Vagina (tissue), 2 donors: Measurements from ENCODE around the gene SLC5A1. TPM values are rescaled to one million over a fixed set of nuclear protein-coding genes. Genes with fewer than 3 reads are reported as not detected.

ENCODE experiments used
- DNase-seq, 2 donors: peaks; one replicate each; pipeline ENCODE4 v3.0.0-alpha.2; 2017; ENCODE audit errors: extremely low spot score in 2 of 2
- H3K27ac ChIP-seq: fragments of 200-600 bp; sonication (generic); one replicate; pipeline ENCODE4 v1.5.1; 2019
- H3K27me3 ChIP-seq: fragments of 200-600 bp; sonication (generic); one replicate; pipeline ENCODE4 v1.5.1; 2019
- H3K36me3 ChIP-seq, 2 donors: fragments of 200-600 bp; sonication (generic); one replicate each; pipeline ENCODE4 v1.5.1; 2017 to 2019
- H3K4me1 ChIP-seq: fragments of 200-600 bp; sonication (generic); one replicate; pipeline ENCODE4 v1.5.1; 2019
- H3K4me3 ChIP-seq, 2 donors: fragments of 200-600 bp; sonication (generic); 1 replicate in 1 of 2; 2 replicates in 1 of 2; pipeline ENCODE4 v1.5.1; 2016 to 2019
- H3K9me3 ChIP-seq: fragments of 200-600 bp; sonication (generic); one replicate; pipeline ENCODE4 v1.5.1; 2019
- POLR2A ChIP-seq, 2 donors: fragments of 450-650 bp; IDR thresholded peaks; one replicate each; pipeline ENCODE4 v1.6.1; 2017; ENCODE audit warnings: antibody characterized with exemption in 2 of 2, mild to moderate bottlenecking in 2 of 2, moderate library complexity in 2 of 2
- POLR2AphosphoS5 ChIP-seq, 2 donors: sonication (generic); formaldehyde crosslinking; IDR thresholded peaks; one replicate each; pipeline ENCODE4 v1.9.0; 2017; ENCODE audit warnings: antibody characterized with exemption in 2 of 2, mild to moderate bottlenecking in 2 of 2, low read depth in 1 of 2; ENCODE audit not compliant: insufficient read depth in 1 of 2
- intact Hi-C: fragments of 100-400 bp; cut with DNase I; formaldehyde crosslinking; loops from one replicate; pipeline ENCODE4 v1.15.1; 2023
- total RNA-seq: library from RNA; depleted of rRNA; stranded (reverse); fragments of >200 nt; gene quantifications from one replicate; pipeline ENCODE4 v1.2.3, GENCODE V29; 2016
- TF ChIP-seq, protein P1 (sequence below), 3 experiments: fragments of 450-650 bp in 2 of 3; fragments of 200-600 bp in 1 of 3; sonication (generic) in 1 of 3; IDR thresholded peaks; one replicate each; pipeline ENCODE4 v1.5.1; 2017 to 2019; ENCODE audit warnings: antibody characterized with exemption in 3 of 3, mild to moderate bottlenecking in 2 of 3, moderate library complexity in 2 of 3

SLC5A1 gene
- total RNA-seq: 5.6 TPM

DNA sequence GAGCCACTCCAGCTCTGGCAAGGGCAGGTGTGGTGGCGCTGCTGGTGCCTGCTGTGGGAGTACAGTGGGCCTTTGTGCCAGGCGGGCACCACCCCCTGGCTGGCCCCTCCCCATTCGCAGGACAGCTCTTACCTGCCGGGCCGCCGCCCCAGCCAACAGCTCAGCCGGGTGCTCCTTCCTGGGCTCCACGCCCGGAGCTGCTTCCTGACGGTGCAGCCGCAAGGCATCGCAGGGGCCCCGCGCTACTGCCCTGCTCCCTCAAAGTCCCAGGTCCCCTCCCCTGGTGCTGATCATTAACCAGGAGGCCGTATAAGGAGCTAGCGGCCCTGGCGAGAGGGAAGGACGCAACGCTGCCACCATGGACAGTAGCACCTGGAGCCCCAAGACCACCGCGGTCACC lies at the start of gene SLC5A1:
SLC5A1 (plus strand) TSS at position 338 of the 400 bp plus-strand sequence; CDS start at position 359, 21 bp downstream.
- Histone ChIP-seq H3K4me1 (peaks cover 28% of the 10 kb centered on the region), H3K27ac (no peak within 1 kb of the TSS), H3K36me3 (no peaks in the 10 kb centered on the region), H3K27me3 (peaks cover 4% of the 10 kb centered on the region), H3K9me3 (no peaks in the 10 kb centered on the region), H3K4me3 (peak within 1 kb of the TSS in 1 of 2 donors; percentile 3)
- TF ChIP-seq, protein P1, sequence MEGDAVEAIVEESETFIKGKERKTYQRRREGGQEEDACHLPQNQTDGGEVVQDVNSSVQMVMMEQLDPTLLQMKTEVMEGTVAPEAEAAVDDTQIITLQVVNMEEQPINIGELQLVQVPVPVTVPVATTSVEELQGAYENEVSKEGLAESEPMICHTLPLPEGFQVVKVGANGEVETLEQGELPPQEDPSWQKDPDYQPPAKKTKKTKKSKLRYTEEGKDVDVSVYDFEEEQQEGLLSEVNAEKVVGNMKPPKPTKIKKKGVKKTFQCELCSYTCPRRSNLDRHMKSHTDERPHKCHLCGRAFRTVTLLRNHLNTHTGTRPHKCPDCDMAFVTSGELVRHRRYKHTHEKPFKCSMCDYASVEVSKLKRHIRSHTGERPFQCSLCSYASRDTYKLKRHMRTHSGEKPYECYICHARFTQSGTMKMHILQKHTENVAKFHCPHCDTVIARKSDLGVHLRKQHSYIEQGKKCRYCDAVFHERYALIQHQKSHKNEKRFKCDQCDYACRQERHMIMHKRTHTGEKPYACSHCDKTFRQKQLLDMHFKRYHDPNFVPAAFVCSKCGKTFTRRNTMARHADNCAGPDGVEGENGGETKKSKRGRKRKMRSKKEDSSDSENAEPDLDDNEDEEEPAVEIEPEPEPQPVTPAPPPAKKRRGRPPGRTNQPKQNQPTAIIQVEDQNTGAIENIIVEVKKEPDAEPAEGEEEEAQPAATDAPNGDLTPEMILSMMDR (IDR thresholded peaks at IDR 0.05): no peak
- TF ChIP-seq POLR2AphosphoS5 (IDR thresholded peaks at IDR 0.05; ENCODE audit: insufficient read depth in 1 of 2, low read depth in 1 of 2): peak in 1 of 2 donors; percentile 19
- no peak for DNase-seq
- intact Hi-C loops: no loop called here

DNA sequence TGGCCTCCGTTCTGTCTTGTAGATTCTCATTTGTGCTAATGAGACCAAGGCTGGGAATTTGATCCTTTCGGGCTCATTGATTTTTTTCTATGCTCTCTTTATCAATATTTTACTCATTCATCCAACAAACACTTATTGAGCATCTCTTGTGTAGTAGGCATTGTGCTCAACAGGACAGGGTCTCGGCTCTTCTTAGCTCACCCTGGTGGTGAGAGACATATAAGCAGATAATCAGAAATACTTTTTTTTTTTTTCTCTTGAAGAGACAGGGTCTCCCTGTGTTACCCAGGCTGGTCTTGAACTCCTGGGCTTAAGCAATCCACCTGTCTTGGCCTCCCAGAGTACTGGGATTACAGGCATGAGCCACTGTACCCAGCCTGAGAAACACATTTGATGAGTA lies 48.0 kb upstream of the SLC5A1 start:
- no peak for TF ChIP-seq POLR2A (IDR thresholded peaks at IDR 0.05)
- no peak for TF ChIP-seq POLR2AphosphoS5 (IDR thresholded peaks at IDR 0.05; ENCODE audit: insufficient read depth in 1 of 2, low read depth in 1 of 2)
- TF ChIP-seq, protein P1 (IDR thresholded peaks at IDR 0.05): no peak
- no peaks in the 10 kb centered on the region for H3K4me1 ChIP-seq
- H3K9me3 ChIP-seq: no peaks in the 10 kb centered on the region
- DNase-seq: no peak
- H3K36me3 ChIP-seq: no peaks in the 10 kb centered on the region
- H3K4me3 ChIP-seq: no peak overlapping the region
- H3K27ac ChIP-seq: no peak overlapping the region
- intact Hi-C loops: no loop called here
- H3K27me3 ChIP-seq: no peaks in the 10 kb centered on the region

DNA sequence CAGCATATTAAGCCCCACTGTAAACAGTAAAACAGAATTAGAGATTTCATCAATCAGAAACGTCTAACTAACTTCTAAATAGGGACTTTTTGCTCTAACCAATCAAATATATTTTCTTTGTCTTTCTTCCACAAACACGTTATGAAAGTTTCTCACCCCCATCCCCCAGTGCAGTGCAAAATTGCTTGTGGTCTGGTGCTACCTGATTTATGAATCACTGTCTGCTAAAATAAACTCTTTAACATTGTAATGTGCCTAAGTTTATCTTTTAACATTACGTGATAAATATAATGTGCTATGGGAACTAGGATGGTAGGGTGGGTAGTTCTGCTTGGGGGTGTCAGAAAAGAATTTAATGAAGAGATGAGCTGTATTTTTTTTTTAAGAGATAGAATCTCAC lies 47.3 kb upstream of the SLC5A1 start:
- no peak for TF ChIP-seq POLR2A (IDR thresholded peaks at IDR 0.05)
- TF ChIP-seq, protein P1 (IDR thresholded peaks at IDR 0.05): no peak
- TF ChIP-seq POLR2AphosphoS5 (IDR thresholded peaks at IDR 0.05; ENCODE audit: insufficient read depth in 1 of 2, low read depth in 1 of 2): no peak
- Histone ChIP-seq H3K27ac (no peak overlapping the region), H3K9me3 (no peaks in the 10 kb centered on the region), H3K27me3 (no peaks in the 10 kb centered on the region), H3K4me3 (no peak overlapping the region), H3K36me3 (no peaks in the 10 kb centered on the region), H3K4me1 (no peaks in the 10 kb centered on the region)
- intact Hi-C loops: no loop called here
- DNase-seq: no peak

DNA sequence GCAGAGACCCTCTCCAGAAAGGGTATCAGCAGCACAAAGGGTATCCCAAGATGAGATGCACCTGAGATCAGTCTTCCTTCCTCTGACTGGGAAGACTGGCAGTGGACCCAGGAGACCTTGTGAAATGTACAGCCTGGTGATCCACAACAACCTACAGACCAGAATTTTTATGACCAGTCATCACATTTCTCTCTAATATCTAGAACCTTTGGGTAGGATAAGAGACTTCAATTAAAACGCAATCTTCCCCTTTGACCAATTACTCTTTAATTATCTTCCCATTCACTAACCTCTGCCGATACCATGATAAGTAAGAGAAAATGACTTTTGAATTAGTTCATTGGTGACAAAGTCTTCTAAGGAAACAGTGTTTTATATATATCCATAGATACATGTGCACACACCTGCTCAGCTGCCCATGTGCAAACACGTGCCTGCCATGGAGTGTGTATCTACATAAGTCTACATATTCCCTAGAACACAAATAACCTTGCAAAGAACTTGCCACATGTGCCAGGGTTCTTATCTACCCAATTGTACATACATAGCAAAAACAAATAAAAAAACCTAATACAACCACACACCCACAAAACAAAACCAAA lies 44.2 kb upstream of the SLC5A1 start:
- intact Hi-C loops: no loop called here
- H3K9me3 ChIP-seq: no peaks in the 10 kb centered on the region
- H3K27ac ChIP-seq: no peak overlapping the region
- H3K4me1 ChIP-seq: no peaks in the 10 kb centered on the region
- no peaks in the 10 kb centered on the region for H3K27me3 ChIP-seq
- DNase-seq: no peak
- no peaks in the 10 kb centered on the region for H3K36me3 ChIP-seq
- no peak for TF ChIP-seq POLR2A (IDR thresholded peaks at IDR 0.05)
- TF ChIP-seq, protein P1 (IDR thresholded peaks at IDR 0.05): no peak
- H3K4me3 ChIP-seq: no peak overlapping the region

DNA sequence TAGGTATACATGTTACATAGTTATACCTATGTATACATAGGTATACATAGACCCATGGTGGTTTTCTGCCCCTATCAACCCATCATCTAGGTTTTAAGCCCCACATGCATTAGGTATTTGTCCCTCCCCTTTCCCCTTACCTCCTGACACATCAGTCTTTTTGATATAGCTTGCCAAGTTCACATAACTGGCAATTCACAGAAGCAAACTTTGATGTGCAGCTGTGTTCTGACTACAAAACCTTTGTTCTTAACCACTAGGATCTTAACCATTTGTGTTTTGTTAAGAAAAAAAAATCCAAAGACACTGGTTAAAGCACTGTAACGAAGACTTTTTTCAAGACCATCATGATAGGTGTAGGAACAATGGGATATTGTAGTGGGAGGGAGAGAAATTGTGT lies 42.9 kb upstream of the SLC5A1 start:
- no peaks in the 10 kb centered on the region for H3K27me3 ChIP-seq
- H3K4me3 ChIP-seq: no peak overlapping the region
- H3K4me1 ChIP-seq: no peaks in the 10 kb centered on the region
- DNase-seq: no peak
- no peak overlapping the region for H3K27ac ChIP-seq
- no peaks in the 10 kb centered on the region for H3K36me3 ChIP-seq
- no peak for TF ChIP-seq POLR2A (IDR thresholded peaks at IDR 0.05)
- TF ChIP-seq, protein P1 (IDR thresholded peaks at IDR 0.05): no peak
- no peak for TF ChIP-seq POLR2AphosphoS5 (IDR thresholded peaks at IDR 0.05; ENCODE audit: insufficient read depth in 1 of 2, low read depth in 1 of 2)
- no peaks in the 10 kb centered on the region for H3K9me3 ChIP-seq
- intact Hi-C loops: no loop called here
